HEK293 (cell line): ENCODE results near the gene ERBB4.

ENCODE experiments used
- CTCF ChIA-PET: fragments of 350-600 bp; formaldehyde crosslinking; extraction: SDS; loops from one replicate; lab custom pipeline; 2021; ENCODE audit warnings: antibody characterized with exemption; lab: Yijun Ruan, JAX
- POLR2A ChIA-PET: fragments of 300-600 bp; formaldehyde crosslinking; extraction: SDS; loops from one replicate; lab custom pipeline; 2020; ENCODE audit warnings: antibody characterized with exemption, inconsistent platforms; lab: Yijun Ruan, JAX
- H3K27ac ChIP-seq: fragments of 200-500 bp; sonication (Bioruptor generic); 2 replicates; pipeline ENCODE4 v1.5.1; 2014; ENCODE audit warnings: low read depth, low read length, control low read depth, inconsistent platforms; ENCODE audit errors: extremely low read depth
- H3K36me3 ChIP-seq, 2 experiments: fragments of 200-500 bp in 1 of 2; sonication (Bioruptor generic) in 1 of 2; 1 replicate in 1 of 2; 2 replicates in 1 of 2; pipeline ENCODE4 v1.5.1; 2014 to 2017; ENCODE audit warnings: inconsistent platforms in 2 of 2, low read length in 2 of 2; ENCODE audit not compliant: control insufficient read depth in 2 of 2, insufficient read depth in 1 of 2
- H3K4me1 ChIP-seq: fragments of 200-500 bp; sonication (Bioruptor generic); 2 replicates; pipeline ENCODE4 v1.5.1; 2014; ENCODE audit warnings: mild to moderate bottlenecking, low read length, inconsistent platforms; ENCODE audit not compliant: control insufficient read depth, insufficient read depth
- H3K4me3 ChIP-seq: 2 replicates; pipeline ENCODE4 v1.5.1; 2011; ENCODE audit warnings: low read depth, mild to moderate bottlenecking, control low read depth, low read length, moderate library complexity
- H3K9me3 ChIP-seq: fragments of 200-500 bp; sonication (Bioruptor generic); 2 replicates; pipeline ENCODE4 v1.5.1; 2014; ENCODE audit warnings: low read depth, low read length, inconsistent platforms; ENCODE audit not compliant: control insufficient read depth, insufficient read depth
- KLF1 ChIP-seq: fragments of 450-650 bp; formaldehyde crosslinking; IDR thresholded peaks from 2 replicates; pipeline ENCODE4 v1.5.1; 2016; ENCODE audit warnings: missing biosample characterization, missing genetic modification characterization
- SCRT1 ChIP-seq: fragments of 450-650 bp; formaldehyde crosslinking; IDR thresholded peaks from 2 replicates; pipeline ENCODE4 v1.5.1; 2016; ENCODE audit warnings: missing biosample characterization, missing genetic modification characterization, borderline replicate concordance
- YY2 ChIP-seq: fragments of 450-650 bp; formaldehyde crosslinking; IDR thresholded peaks from 2 replicates; pipeline ENCODE4 v1.5.1; 2016; ENCODE audit warnings: missing biosample characterization, missing genetic modification characterization
- ZBTB17 ChIP-seq: fragments of 450-650 bp; formaldehyde crosslinking; IDR thresholded peaks from 2 replicates; pipeline ENCODE4 v1.5.1; 2016; ENCODE audit warnings: missing biosample characterization, missing genetic modification characterization
- ZBTB7A ChIP-seq: fragments of 450-650 bp; formaldehyde crosslinking; IDR thresholded peaks from 2 replicates; pipeline ENCODE4 v1.5.1; 2016; ENCODE audit warnings: low read depth, missing biosample characterization, missing genetic modification characterization
- ZNF121 ChIP-seq: fragments of 450-650 bp; formaldehyde crosslinking; IDR thresholded peaks from 2 replicates; pipeline ENCODE4 v1.5.1; 2016; ENCODE audit warnings: missing biosample characterization, missing genetic modification characterization
- ZNF155 ChIP-seq: fragments of 450-650 bp; formaldehyde crosslinking; IDR thresholded peaks from 2 replicates; pipeline ENCODE4 v1.5.1; 2016; ENCODE audit warnings: missing biosample characterization, missing genetic modification characterization
- ZNF169 ChIP-seq: fragments of 450-650 bp; formaldehyde crosslinking; IDR thresholded peaks from 2 replicates; pipeline ENCODE4 v1.5.1; 2016; ENCODE audit warnings: missing biosample characterization, missing genetic modification characterization
- ZNF2 ChIP-seq: fragments of 450-650 bp; formaldehyde crosslinking; IDR thresholded peaks from 2 replicates; pipeline ENCODE4 v1.5.1; 2016; ENCODE audit warnings: missing biosample characterization, missing genetic modification characterization
- ZNF239 ChIP-seq: fragments of 450-650 bp; formaldehyde crosslinking; IDR thresholded peaks from 2 replicates; pipeline ENCODE4 v1.5.1; 2016; ENCODE audit warnings: missing biosample characterization, missing genetic modification characterization
- ZNF324 ChIP-seq: fragments of 450-650 bp; formaldehyde crosslinking; IDR thresholded peaks from 2 replicates; pipeline ENCODE4 v1.5.1; 2016; ENCODE audit warnings: missing biosample characterization, missing genetic modification characterization
- ZNF354C ChIP-seq: fragments of 450-650 bp; formaldehyde crosslinking; IDR thresholded peaks from 2 replicates; pipeline ENCODE4 v1.5.1; 2016; ENCODE audit warnings: missing biosample characterization, missing genetic modification characterization, low read depth, borderline replicate concordance
- ZNF366 ChIP-seq: fragments of 450-650 bp; formaldehyde crosslinking; conservative IDR thresholded peaks from 2 replicates; pipeline ENCODE4 v1.5.1; 2016; ENCODE audit warnings: missing biosample characterization, missing genetic modification characterization
- ZNF394 ChIP-seq: fragments of 450-650 bp; formaldehyde crosslinking; IDR thresholded peaks from 2 replicates; pipeline ENCODE4 v1.5.1; 2016; ENCODE audit warnings: missing biosample characterization, missing genetic modification characterization, mild to moderate bottlenecking, moderate library complexity, borderline replicate concordance
- ZNF501 ChIP-seq: fragments of 450-650 bp; formaldehyde crosslinking; IDR thresholded peaks from 2 replicates; pipeline ENCODE4 v1.5.1; 2016; ENCODE audit warnings: missing biosample characterization, missing genetic modification characterization
- ZNF510 ChIP-seq: fragments of 450-650 bp; formaldehyde crosslinking; IDR thresholded peaks from 2 replicates; pipeline ENCODE4 v1.5.1; 2018; ENCODE audit warnings: mild to moderate bottlenecking, missing genetic modification characterization, missing biosample characterization; ENCODE audit not compliant: insufficient replicate concordance
- ZNF600 ChIP-seq: fragments of 450-650 bp; formaldehyde crosslinking; IDR thresholded peaks from 2 replicates; pipeline ENCODE4 v1.5.1; 2016; ENCODE audit warnings: missing biosample characterization, missing genetic modification characterization
- ZNF776 ChIP-seq: fragments of 450-650 bp; formaldehyde crosslinking; IDR thresholded peaks from 2 replicates; pipeline ENCODE4 v1.5.0; 2017; ENCODE audit warnings: missing biosample characterization, missing genetic modification characterization, borderline replicate concordance
- ZNF791 ChIP-seq: fragments of 450-650 bp; formaldehyde crosslinking; IDR thresholded peaks from 2 replicates; pipeline ENCODE4 v1.5.1; 2016; ENCODE audit warnings: missing biosample characterization, missing genetic modification characterization
- TF ChIP-seq, protein P1 (sequence below): fragments of 450-650 bp; formaldehyde crosslinking; IDR thresholded peaks from 2 replicates; pipeline ENCODE4 v1.5.1; 2016; ENCODE audit warnings: missing biosample characterization, missing genetic modification characterization
- TF ChIP-seq, protein P2 (sequence below): fragments of 450-650 bp; formaldehyde crosslinking; IDR thresholded peaks from 2 replicates; pipeline ENCODE4 v1.5.1; 2017; ENCODE audit warnings: missing biosample characterization, missing genetic modification characterization
- TF ChIP-seq, protein P3 (sequence below): fragments of 450-650 bp; formaldehyde crosslinking; IDR thresholded peaks from 2 replicates; pipeline ENCODE4 v1.5.1; 2016; ENCODE audit warnings: missing biosample characterization, missing genetic modification characterization
- TF ChIP-seq, protein P4 (sequence below): fragments of 450-650 bp; formaldehyde crosslinking; IDR thresholded peaks from 2 replicates; pipeline ENCODE4 v1.5.0; 2017; ENCODE audit warnings: missing biosample characterization, missing genetic modification characterization, borderline replicate concordance
- TF ChIP-seq, protein P5 (sequence below): fragments of 450-650 bp; formaldehyde crosslinking; IDR thresholded peaks from 2 replicates; pipeline ENCODE4 v1.5.1; 2016; ENCODE audit warnings: missing biosample characterization, missing genetic modification characterization

Gene ERBB4

DNA sequence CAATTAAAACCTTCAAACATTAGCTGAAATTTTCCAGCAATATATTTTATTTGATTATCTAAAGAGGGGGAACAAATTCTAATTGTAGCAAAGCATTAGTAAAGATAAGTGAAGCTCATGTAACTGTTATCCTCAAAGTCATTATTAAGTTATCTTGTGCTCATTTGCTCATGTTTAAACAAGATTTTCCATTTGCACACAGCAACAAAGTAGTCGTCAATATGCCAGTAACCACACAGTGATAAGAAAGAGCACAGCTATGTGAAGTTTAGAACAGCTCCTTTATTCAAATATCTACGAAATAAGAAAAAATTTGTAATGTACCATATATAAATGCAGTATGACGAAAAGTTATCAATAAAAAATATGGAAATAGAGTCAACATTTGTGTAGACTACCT is 159.5 kb downstream of the ERBB4 start:
- H3K4me1 ChIP-seq, result peaks cover 11% of the 10 kb centered on the region
- CTCF ChIA-PET, result no interaction called here
- POLR2A ChIA-PET, result interaction anchor here (0.6 kb wide), 1 partner anchor 11 kb away, joined by 3 read pairs; no protein-coding TSS in a partner anchor
- H3K9me3 ChIP-seq, result no peaks in the 10 kb centered on the region
- H3K36me3 ChIP-seq, result no peaks in the 10 kb centered on the region
- H3K4me3 ChIP-seq, result no peak overlapping the region
- TF ChIP-seq, protein P1, sequence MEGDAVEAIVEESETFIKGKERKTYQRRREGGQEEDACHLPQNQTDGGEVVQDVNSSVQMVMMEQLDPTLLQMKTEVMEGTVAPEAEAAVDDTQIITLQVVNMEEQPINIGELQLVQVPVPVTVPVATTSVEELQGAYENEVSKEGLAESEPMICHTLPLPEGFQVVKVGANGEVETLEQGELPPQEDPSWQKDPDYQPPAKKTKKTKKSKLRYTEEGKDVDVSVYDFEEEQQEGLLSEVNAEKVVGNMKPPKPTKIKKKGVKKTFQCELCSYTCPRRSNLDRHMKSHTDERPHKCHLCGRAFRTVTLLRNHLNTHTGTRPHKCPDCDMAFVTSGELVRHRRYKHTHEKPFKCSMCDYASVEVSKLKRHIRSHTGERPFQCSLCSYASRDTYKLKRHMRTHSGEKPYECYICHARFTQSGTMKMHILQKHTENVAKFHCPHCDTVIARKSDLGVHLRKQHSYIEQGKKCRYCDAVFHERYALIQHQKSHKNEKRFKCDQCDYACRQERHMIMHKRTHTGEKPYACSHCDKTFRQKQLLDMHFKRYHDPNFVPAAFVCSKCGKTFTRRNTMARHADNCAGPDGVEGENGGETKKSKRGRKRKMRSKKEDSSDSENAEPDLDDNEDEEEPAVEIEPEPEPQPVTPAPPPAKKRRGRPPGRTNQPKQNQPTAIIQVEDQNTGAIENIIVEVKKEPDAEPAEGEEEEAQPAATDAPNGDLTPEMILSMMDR (tag by site-specific recombination), result no peak
- no peak for TF ChIP-seq YY2 (tag by site-specific recombination)
- no peak for TF ChIP-seq ZNF354C (tag by site-specific recombination)
- no peak for TF ChIP-seq ZNF239 (tag by site-specific recombination)
- TF ChIP-seq ZNF2 (tag by site-specific recombination), result no peak
- no peak for TF ChIP-seq ZNF510 (tag by site-specific recombination)
- TF ChIP-seq KLF1 (tag by site-specific recombination), result no peak
- TF ChIP-seq, protein P2, sequence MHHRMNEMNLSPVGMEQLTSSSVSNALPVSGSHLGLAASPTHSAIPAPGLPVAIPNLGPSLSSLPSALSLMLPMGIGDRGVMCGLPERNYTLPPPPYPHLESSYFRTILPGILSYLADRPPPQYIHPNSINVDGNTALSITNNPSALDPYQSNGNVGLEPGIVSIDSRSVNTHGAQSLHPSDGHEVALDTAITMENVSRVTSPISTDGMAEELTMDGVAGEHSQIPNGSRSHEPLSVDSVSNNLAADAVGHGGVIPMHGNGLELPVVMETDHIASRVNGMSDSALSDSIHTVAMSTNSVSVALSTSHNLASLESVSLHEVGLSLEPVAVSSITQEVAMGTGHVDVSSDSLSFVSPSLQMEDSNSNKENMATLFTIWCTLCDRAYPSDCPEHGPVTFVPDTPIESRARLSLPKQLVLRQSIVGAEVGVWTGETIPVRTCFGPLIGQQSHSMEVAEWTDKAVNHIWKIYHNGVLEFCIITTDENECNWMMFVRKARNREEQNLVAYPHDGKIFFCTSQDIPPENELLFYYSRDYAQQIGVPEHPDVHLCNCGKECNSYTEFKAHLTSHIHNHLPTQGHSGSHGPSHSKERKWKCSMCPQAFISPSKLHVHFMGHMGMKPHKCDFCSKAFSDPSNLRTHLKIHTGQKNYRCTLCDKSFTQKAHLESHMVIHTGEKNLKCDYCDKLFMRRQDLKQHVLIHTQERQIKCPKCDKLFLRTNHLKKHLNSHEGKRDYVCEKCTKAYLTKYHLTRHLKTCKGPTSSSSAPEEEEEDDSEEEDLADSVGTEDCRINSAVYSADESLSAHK (tag by site-specific recombination), result no peak
- H3K27ac ChIP-seq, result no peak overlapping the region

DNA sequence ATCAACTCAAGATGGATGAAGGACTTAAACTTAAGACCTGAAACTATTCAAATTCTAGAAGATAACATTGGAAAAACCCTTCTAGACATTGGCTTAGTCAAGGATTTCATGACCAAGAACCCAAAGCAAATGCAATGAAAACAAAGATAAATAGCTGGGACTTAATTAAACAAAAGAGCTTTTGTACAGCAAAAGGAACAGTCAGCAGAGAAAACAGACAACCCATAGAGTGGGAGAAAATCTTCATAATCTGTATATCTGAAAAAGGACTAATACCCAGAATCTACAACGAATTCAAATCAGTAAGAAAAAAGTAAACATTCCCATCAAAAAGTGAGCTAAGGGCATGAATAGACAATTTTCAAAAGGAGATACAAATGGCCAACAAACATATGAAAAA is 171.2 kb downstream of the ERBB4 start:
- H3K27ac ChIP-seq, result no peak overlapping the region
- H3K4me1 ChIP-seq, result peaks cover 11% of the 10 kb centered on the region
- no peak overlapping the region for H3K4me3 ChIP-seq
- H3K36me3 ChIP-seq, result no peaks in the 10 kb centered on the region; a peak in 1 of 3 replicates
- POLR2A ChIA-PET, result no interaction called here
- no peaks in the 10 kb centered on the region for H3K9me3 ChIP-seq
- CTCF ChIA-PET, result no interaction called here
- TF ChIP-seq, protein P3, sequence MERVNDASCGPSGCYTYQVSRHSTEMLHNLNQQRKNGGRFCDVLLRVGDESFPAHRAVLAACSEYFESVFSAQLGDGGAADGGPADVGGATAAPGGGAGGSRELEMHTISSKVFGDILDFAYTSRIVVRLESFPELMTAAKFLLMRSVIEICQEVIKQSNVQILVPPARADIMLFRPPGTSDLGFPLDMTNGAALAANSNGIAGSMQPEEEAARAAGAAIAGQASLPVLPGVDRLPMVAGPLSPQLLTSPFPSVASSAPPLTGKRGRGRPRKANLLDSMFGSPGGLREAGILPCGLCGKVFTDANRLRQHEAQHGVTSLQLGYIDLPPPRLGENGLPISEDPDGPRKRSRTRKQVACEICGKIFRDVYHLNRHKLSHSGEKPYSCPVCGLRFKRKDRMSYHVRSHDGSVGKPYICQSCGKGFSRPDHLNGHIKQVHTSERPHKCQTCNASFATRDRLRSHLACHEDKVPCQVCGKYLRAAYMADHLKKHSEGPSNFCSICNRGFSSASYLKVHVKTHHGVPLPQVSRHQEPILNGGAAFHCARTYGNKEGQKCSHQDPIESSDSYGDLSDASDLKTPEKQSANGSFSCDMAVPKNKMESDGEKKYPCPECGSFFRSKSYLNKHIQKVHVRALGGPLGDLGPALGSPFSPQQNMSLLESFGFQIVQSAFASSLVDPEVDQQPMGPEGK (tag by site-specific recombination), result no peak
- TF ChIP-seq ZNF155 (tag by site-specific recombination), result no peak
- TF ChIP-seq, protein P4, sequence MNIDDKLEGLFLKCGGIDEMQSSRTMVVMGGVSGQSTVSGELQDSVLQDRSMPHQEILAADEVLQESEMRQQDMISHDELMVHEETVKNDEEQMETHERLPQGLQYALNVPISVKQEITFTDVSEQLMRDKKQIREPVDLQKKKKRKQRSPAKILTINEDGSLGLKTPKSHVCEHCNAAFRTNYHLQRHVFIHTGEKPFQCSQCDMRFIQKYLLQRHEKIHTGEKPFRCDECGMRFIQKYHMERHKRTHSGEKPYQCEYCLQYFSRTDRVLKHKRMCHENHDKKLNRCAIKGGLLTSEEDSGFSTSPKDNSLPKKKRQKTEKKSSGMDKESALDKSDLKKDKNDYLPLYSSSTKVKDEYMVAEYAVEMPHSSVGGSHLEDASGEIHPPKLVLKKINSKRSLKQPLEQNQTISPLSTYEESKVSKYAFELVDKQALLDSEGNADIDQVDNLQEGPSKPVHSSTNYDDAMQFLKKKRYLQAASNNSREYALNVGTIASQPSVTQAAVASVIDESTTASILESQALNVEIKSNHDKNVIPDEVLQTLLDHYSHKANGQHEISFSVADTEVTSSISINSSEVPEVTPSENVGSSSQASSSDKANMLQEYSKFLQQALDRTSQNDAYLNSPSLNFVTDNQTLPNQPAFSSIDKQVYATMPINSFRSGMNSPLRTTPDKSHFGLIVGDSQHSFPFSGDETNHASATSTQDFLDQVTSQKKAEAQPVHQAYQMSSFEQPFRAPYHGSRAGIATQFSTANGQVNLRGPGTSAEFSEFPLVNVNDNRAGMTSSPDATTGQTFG (tag by site-specific recombination), result no peak
- no peak for TF ChIP-seq ZNF600 (tag by site-specific recombination)
- no peak for TF ChIP-seq ZNF169 (tag by site-specific recombination)
- TF ChIP-seq ZBTB17, result no peak
- no peak for TF ChIP-seq ZNF776 (tag by site-specific recombination)
- no peak for TF ChIP-seq ZNF366 (tag by site-specific recombination)
- TF ChIP-seq, protein P5, sequence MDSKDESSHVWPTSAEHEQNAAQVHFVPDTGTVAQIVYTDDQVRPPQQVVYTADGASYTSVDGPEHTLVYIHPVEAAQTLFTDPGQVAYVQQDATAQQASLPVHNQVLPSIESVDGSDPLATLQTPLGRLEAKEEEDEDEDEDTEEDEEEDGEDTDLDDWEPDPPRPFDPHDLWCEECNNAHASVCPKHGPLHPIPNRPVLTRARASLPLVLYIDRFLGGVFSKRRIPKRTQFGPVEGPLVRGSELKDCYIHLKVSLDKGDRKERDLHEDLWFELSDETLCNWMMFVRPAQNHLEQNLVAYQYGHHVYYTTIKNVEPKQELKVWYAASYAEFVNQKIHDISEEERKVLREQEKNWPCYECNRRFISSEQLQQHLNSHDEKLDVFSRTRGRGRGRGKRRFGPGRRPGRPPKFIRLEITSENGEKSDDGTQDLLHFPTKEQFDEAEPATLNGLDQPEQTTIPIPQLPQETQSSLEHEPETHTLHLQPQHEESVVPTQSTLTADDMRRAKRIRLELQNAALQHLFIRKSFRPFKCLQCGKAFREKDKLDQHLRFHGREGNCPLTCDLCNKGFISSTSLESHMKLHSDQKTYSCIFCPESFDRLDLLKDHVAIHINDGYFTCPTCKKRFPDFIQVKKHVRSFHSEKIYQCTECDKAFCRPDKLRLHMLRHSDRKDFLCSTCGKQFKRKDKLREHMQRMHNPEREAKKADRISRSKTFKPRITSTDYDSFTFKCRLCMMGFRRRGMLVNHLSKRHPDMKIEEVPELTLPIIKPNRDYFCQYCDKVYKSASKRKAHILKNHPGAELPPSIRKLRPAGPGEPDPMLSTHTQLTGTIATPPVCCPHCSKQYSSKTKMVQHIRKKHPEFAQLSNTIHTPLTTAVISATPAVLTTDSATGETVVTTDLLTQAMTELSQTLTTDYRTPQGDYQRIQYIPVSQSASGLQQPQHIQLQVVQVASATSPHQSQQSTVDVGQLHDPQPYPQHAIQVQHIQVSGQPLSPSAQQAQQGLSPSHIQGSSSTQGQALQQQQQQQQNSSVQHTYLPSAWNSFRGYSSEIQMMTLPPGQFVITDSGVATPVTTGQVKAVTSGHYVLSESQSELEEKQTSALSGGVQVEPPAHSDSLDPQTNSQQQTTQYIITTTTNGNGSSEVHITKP (tag by site-specific recombination), result no peak
- no peak for TF ChIP-seq ZNF324 (tag by site-specific recombination)
- TF ChIP-seq ZBTB7A (tag by site-specific recombination), result no peak
- TF ChIP-seq ZNF121 (tag by site-specific recombination), result no peak
- TF ChIP-seq ZNF501 (tag by site-specific recombination), result no peak
- TF ChIP-seq ZNF394 (tag by site-specific recombination), result no peak
- TF ChIP-seq ZNF791 (tag by site-specific recombination), result no peak
- TF ChIP-seq SCRT1 (tag by site-specific recombination), result no peak
